Measurements from ENCODE around the gene EEF1AKMT3.

DNA sequence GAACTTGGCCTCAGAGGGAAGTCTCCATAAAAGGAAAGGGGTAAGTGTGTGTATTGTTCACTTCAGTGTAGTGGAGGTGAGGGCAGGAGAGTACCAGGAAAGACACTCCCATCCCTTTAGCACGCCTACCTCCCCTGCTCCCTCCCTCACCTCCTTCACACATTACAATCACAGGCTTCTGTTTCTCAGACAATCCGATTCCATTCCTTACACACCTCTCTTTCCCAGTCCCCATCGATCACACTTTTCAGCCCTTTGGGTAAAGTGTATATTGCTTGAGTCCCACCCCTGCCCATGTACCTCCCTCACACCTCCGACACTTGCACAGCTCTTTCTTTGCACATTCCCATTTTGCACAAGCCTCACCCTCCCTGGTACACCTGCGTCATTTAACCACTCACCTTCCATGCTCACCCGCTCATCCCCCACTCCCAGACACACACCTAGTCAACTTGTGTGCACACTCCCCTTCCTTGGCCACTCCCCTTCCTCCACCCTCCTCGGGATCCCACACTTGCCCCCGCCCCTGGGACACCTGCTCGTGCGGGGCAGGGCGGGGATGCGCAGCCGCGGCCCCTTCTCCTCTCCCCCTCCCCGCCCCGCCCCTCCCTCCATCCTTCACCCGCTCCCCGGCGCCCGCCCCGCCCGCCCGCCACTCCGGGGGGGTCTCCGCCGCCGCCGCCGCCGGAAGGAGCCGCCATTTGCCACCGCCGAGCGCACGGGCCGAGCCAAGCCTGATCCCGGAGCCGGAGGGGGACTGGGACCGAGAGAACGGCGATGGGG is 17.8 kb upstream of the EEF1AKMT3 start, which contains the start of gene MARCHF9:
- TF ChIP-seq, protein P1, sequence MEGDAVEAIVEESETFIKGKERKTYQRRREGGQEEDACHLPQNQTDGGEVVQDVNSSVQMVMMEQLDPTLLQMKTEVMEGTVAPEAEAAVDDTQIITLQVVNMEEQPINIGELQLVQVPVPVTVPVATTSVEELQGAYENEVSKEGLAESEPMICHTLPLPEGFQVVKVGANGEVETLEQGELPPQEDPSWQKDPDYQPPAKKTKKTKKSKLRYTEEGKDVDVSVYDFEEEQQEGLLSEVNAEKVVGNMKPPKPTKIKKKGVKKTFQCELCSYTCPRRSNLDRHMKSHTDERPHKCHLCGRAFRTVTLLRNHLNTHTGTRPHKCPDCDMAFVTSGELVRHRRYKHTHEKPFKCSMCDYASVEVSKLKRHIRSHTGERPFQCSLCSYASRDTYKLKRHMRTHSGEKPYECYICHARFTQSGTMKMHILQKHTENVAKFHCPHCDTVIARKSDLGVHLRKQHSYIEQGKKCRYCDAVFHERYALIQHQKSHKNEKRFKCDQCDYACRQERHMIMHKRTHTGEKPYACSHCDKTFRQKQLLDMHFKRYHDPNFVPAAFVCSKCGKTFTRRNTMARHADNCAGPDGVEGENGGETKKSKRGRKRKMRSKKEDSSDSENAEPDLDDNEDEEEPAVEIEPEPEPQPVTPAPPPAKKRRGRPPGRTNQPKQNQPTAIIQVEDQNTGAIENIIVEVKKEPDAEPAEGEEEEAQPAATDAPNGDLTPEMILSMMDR (optimal IDR thresholded peaks at IDR 0.05 in 1 of 3, IDR thresholded peaks at IDR 0.05 in 1 of 3, conservative IDR thresholded peaks at IDR 0.05 in 1 of 3; ENCODE audit: extremely low read depth in 1 of 3, insufficient read depth in 2 of 3, low read length in 3 of 3), result no peak
- no peak for TF ChIP-seq EZH2 (IDR thresholded peaks at IDR 0.05; ENCODE audit: low read length)
